GM23248 (cell line): ENCODE measurements around the gene PIK3R5.

Experiments used
- EZH2 ChIP-seq: fragments of 200-600 bp; sonication (generic); IDR thresholded peaks from 2 replicates; pipeline ENCODE4 v1.6.1; 2018; ENCODE audit warnings: antibody characterized with exemption, mild to moderate bottlenecking; ENCODE audit not compliant: insufficient read depth, poor library complexity, severe bottlenecking
- EZH2phosphoT487 ChIP-seq: fragments of 200-600 bp; sonication (generic); IDR thresholded peaks from 2 replicates; pipeline ENCODE4 v1.6.1; 2018; ENCODE audit warnings: antibody characterized with exemption, moderate library complexity, mild to moderate bottlenecking, low read depth; ENCODE audit not compliant: insufficient read depth

DNA sequence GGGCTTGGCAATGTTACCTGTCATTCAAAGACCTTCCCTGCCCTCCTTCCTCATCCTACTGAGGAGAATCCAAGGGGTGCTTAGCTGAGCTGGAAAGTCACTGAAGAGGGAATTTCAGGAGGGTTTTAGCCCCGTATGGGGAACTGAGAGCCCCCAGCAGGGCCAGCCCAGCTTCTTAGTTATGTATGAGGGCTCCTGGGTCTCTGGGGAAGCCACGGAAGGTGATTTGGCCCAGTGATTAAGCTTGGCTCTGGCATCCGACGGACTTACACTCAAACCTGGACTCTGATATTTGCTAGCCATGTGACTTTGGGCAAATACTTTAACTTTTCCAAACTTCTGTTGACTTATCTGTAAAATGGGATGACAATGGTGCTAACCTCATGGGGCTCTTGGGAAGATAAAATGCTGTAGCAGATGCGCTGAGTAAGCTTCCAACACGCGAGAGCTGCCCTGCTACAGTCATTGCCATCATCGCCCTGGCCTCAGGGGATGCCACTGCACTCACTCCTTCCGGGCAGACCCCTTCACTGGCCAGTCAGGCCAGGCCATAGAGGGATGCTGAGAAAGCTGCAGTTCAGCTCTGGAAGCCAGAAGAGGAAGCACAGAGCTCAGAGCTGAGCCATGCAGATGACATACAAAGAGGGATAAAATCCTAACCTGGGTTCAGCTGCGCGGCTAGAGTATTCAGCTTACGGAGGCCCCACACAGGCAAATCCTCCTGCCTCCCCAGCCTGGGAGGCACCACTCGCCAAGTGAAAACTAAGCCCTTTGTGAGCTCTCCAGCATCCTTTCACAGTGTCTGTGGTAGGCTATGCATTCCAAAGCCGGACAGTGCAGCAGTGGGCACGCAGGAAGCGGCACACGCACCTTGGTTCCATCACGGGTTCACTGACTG lies 53.2 kb downstream of the PIK3R5 start:
- TF ChIP-seq EZH2 = no peak
- no peak for TF ChIP-seq EZH2phosphoT487
